NCI-H2196 treated with DMSO at 0.1 percent for 48 hours (cell line): ENCODE measurements around the gene PLSCR4.
"Not testable (repeated sequence)": the region's sequence is repeated elsewhere in the genome, so short reads cannot be mapped to it uniquely, and the experiment has no call there.

Experiments used
- DNase-seq: peaks from one replicate; lab custom pipeline; 2025; ENCODE audit not compliant: unreplicated experiment; lab: John Stamatoyannopoulos, UW

Gene PLSCR4

DNA sequence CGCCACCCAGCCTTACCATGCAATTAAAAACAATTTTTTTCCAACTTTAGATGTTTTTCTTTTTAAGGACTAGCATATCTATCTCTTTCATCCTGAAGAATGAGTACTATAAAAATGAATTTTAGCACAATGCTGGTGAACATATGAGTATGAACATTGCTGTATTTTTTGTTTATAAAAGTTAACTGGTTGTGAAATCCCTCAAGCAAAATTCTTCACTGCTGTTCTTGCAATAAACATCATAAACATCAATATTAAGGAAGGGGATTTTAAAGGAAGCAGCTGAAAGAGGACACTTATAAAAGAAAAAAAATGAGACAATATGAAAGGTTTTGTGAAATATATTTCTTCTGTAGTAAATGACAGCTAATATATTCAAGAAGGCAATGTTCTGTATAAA is 3.0 kb downstream of the PLSCR4 start:
- DNase-seq = no peak

DNA sequence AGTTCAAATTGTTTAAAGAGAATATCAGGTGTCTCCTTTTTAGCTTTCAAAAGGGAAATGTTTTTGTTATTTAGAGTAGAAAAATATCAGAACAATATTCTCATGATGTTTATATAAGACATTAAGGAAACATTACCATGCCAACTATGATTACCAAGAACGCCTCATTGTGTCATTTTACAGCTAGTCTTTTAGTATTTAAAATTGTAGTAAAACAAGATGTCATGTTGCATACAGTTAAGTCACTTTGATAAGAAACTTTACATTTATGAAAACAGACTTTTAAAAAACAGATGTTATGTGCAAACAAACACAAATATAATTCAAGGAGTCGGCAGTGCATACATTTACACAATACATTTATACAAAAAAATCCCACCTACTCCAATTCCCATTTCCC is 4.4 kb downstream of the PLSCR4 start:
- DNase-seq = no peak

DNA sequence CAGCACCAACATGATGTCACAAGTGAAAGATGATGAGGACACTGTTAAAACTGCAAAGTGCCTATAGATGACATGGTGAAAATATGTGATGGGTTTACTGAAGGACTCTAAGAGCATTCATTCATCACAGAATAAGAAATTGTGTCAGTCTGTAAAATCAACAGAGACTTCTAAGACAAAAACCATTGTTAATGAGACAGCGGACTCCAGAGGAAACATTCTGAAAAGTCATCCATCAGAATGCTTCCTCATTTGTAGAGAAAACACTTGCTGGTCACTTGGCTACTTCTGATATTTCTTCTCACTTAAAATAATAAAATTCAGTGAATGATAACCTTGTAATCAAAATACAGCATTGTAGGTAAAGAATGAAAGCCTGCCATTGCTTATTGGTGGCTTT is 7.3 kb downstream of the PLSCR4 start:
- no peak for DNase-seq

DNA sequence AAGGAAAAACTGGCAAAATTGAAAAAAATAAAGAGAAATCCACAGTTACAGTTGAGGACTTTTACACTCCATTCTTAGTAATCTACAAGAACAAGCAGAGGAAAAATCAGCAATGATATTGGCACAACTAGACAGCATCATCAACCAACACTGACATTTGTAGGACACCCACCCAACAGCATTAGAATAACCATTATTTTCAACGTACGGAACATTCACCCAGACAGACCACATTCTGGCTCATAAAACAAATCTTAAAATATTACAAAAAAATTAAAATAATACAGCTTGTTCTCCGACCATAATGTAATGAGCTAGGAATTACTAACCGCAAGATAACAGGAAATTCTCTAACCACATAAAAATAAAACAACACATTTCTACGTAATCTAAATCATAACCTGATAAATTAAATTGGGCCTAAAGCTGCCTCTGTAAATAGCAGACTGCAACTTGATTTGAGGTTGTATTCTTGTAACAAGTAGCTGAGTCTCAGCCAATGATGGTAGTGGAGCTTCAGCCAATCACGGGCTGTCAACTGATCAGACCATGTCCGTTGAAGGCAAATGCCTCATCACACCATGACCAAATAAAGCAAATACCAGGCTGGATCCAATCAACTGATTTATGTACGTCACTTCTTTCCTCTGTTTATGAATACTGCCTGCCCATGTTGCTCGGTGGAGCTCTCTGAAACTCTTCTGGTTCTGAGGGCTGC is 9.2 kb downstream of the PLSCR4 start:
- DNase-seq = no peak

GRCh38 chr3:146233487-146233886 is 17.4 kb downstream of the PLSCR4 start:
- no peak for DNase-seq

GRCh38 chr3:146227486-146227885 is 23.4 kb downstream of the PLSCR4 start:
- DNase-seq = no peak

GRCh38 chr3:146226881-146227280 is 24.0 kb downstream of the PLSCR4 start:
- no peak for DNase-seq

DNA sequence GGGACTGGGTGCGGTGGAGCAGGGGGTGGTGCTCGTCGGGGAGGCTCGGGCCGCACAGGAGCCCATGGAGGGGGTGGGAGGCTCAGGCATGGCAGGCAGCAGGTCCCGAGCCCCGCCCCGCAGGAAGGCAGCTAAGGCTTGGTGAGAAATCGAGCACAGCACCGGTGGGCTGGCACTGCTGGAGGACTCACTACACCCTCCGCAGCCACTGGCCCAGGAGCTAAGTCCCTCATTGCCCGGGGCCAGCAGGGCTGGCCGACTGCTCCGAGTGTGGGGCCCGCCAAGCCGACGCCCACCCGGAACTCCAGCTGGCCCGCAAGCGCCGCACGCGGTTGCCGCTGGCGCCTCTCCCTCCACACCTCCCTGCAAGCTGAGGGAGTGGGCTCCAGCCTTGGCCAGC is 25.4 kb downstream of the PLSCR4 start:
- not testable (repeated sequence) for DNase-seq

GRCh38 chr3:146223401-146224373 is 27.2 kb downstream of the PLSCR4 start:
- DNase-seq = no peak

DNA sequence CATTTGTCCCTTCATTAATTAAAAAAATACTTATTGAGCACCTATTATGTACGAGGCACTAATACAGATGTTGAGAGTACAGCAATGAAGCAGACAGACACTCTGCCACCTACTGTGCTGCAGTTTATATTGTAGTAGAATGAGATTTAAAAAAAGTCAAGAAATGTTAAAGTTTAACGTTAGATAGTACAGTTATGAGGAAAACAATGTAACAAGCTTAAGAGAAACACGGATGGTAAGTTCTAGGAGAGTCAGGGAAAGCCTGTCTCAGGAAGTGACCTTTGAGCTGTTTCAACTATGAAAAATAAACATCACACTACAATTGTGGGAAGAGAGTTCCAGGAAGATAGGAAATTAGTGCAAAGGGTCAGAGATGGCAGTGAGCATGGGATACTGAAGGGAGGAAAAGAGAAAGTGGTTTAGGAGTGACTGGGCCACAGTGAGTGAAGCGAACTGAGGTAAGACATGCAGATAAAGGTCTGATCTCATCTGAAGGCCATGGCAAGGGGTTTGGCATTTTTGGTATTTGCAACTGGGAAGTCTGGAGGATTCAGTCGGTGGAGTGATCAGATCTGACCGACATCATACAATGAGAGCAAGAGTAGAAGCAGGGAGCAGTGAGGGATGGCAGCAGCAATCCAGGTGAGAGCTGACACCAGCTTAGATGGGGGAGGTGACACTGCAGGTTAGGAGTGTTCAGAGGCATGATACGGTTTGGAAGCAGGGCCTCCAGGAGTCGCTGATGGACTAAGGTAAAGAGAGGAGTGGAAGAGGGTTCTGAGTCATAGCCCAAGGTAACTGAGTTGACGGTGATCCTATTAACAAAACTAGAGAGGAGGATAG is 28.5 kb downstream of the PLSCR4 start:
- no peak for DNase-seq

DNA sequence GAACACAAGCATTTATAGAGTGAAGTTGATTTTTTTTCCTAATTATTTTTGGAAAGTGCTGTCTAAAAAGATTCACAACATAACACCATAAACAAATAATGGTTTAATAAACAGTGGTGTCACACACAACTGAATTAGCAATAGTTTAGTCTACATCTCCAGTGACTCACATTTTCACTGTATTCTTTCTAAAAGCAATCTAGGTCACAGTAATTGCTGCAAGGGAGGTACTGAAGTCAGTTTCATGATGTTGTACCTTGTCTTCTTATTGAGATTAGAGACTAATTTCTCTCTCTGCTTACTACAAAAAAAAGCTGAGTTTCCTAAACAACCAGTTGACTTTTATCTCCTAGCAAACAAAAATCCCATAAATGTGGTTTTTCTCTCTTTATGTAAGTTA is 29.6 kb downstream of the PLSCR4 start:
- DNase-seq = no peak

GRCh38 chr3:146218880-146219866 is 31.7 kb downstream of the PLSCR4 start:
- peak; percentile 4 for DNase-seq

DNA sequence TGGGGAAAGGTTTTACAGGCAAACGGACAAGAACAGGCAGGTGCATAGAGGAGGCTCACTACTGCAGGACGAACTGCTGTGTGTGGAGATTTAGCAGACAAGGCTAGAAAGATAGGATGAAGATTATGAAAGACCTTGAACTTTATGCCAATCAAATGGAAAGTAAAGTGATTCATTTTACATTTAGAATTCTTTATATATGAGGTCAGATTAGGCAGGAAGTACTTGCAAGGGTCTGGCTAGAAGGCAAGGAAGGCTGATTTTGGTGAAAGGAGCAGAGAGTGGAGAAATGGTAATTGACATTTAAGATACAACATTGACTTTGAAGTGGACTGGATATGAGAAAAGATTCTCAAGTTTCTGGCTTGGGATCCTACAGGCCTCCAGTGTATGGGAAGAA is 33.6 kb downstream of the PLSCR4 start:
- no peak for DNase-seq

- DNase-seq = no peak
Observed at GRCh38 chr3:146214493-146214892, 36.4 kb downstream of the PLSCR4 start.

DNA sequence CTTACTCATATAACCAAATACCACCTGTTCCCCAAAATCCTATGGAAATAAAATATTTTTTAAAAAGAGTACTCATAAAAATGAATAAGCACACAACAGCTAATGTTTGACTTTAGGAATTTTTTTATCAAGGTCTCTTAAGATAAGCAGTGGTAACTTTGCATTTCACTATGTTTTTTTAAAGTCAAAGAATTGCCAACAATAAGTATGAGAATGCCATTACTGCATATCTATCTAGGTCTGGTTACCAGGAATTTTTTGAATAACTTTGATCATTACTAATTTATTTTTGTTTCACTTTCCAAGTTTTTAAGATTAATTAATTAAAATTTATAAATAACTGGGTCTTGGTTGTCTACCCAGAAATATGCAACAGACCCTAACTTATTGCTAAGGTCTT is 41.5 kb downstream of the PLSCR4 start:
- DNase-seq = no peak

DNA sequence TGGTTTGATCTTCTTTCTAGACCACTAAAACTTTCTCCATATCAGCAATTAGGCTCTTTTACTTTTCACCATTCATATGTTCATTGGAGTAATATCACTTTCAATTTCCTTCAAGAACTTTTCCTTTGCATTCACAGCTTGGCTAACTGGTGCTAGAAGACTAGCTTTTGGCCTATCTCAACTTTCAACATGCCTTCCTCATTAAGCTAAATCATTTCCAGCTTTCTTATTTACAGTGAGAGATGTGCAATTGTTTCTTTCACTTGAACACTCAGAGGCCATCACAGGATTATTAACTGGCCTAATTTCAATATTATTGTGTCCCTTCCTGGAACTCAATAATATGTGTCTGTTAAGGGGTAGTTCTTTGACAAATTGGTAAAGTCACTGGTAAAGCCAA is 47.1 kb downstream of the PLSCR4 start:
- DNase-seq = no peak

DNA sequence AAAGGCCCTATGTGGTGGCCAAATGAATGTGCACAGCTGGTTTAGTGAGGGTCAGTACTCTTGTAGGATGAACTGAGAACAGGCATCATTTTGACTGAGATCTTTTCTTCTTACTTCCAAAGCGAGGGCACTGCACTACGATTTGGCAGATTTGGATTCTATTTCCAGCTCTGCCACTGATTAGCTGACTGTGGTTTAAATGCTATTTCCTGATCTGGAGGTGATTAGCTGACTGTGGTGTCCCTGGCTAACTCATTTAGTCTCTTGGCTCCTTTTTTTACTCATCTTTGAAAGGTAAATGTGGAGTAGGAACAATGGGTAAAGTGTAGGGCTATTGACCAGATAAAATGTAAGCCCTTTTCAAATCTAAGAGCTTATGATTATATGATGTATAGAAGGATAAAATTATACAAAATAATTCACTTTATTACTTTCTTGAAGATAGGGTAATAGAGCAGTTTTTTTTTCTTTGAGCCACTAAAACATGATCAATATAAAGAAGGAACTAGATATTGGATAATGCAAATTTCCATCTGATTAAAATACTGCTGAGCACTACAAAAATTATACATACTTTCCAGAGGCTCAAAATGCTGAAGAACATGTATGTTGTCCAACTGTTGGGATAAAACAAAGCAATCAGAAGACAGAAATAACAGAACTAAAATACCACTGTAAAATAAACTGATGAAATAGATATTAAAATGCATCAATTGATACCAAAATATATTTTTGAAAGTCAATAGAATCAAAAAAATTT is 50.3 kb downstream of the PLSCR4 start:
- no peak for DNase-seq

- no peak for DNase-seq
Observed at GRCh38 chr3:146199762-146200161, 51.1 kb downstream of the PLSCR4 start.

- DNase-seq = no peak
Observed at GRCh38 chr3:146196789-146197188, 54.1 kb downstream of the PLSCR4 start.
